HG02852 (cell line): Measurements from ENCODE around the gene DLG1.

Source experiments
- ATAC-seq: cut with Tn5 transposase; IDR thresholded peaks from one replicate; pipeline ENCODE4 v1.9.1; 2021; ENCODE audit warnings: mild to moderate bottlenecking, moderate library complexity; ENCODE audit not compliant: unreplicated experiment

Gene DLG1

DNA sequence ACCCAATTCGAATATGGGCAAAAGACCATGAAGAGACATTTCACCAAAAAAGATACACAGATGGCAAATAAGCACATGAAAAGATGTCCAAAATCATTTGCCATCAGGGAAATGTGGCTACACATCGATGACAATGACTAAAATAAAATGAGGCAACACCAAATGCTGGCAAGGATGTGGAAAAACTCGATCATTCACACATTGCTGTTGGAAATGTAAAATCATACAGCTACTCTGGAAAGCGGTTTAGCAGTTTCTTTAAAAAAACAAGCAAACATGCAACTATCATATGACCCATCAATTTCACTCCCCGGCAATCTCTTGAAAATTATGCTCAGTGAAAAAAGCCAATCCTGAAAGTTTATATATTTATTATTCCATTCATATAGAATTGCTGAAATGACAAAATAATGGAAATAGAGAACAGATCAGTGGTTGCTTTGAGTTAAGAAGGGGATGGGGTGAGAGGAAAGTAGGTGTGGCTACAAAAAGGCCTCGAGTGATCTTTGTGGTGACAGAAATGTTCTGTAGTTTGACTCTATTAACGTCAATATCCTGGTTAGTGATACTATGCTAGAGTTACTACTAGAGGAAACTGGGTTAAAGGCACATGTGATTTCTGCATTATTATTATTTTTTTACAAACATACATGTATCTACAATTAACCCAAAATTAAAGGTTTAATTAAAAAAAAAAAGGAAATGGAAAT, 45.0 kb downstream of the DLG1 start:
- no peak for ATAC-seq

DNA sequence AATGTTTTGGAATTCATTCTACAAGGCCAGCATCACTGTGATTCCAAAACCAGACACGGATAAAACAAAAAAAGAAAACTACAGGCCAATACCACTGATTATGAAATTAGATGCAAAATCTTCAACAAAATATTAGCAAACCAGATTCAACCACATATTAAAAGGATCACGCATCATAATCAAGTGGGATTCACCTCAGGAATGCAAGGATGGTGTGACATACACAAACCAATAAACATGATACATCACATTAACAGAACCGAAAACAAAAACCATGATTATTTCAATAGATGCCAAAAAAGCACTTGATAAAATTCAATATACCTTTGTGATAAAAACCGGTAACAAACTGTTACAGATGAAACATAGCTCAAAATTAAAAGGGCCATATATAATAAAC, 48.9 kb downstream of the DLG1 start:
- no peak for ATAC-seq

DNA sequence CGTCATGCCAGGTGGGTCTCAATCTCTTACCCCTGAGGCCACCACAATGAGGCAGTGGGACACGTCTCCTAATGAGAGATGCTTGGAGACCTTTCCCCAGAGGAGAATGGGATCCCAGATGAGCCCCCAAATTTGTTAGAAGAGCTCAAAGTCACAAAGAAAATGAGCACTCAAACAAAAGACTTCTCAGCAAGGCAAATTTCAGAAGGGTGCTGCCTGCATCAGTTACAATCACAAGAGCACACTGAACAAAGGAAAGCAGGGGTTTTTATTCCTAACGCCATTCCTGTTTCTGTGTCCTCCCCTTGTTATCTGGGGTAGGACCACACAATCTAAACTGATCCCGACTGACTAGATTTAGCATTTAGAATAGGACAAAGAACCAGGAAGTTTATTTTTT, 50.1 kb downstream of the DLG1 start:
- no peak for ATAC-seq

DNA sequence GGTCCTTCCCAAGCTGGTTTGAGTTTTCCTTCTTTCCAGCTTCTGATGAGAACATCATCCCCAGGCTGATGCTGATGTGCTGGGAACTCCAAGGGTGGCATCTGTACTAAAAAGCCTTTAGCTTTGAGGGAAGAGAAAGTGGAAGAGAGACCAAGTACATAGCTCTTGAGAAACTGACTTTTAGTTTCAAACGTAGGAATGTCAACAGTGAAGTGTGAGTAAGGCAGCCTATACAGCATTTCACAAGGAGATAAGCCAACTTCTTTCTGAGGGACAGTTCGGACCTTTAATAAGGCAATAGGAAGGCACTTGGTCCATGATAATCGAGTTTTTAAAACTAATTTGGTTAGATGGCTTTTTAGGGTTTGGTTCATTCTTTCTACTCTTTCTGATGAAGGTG, 53.7 kb downstream of the DLG1 start:
- no peak for ATAC-seq

DNA sequence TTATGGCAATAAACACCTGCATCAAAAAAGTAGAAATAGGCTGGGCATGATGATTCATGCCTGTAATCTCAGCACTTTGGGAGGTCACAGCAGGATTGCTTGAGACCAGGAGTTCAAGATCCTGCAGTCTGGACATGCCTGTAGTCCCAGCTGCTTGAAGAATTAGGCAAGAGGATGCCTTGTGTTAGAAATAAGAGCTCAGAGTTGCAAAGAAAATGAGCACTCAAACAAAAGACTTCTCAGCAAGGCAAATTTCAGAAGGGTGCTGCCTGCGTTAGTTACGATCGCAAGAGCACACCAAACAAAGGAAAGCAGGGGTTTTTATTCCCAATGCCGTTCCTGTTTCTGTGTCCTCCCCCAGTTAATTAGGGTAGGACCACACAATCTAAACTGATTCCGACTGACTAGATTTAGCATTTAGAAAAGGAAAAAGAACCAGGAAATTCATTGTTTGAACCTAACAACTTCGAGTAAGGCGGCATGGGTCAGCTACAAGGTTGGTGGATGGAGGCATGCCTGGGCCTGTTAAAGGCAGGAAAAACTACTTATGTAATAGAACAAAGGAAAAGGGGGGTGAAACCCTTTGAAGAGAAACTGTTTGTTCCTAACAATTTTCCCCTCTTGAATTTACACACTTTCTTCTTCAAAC, 55.5 kb downstream of the DLG1 start:
- no peak for ATAC-seq

DNA sequence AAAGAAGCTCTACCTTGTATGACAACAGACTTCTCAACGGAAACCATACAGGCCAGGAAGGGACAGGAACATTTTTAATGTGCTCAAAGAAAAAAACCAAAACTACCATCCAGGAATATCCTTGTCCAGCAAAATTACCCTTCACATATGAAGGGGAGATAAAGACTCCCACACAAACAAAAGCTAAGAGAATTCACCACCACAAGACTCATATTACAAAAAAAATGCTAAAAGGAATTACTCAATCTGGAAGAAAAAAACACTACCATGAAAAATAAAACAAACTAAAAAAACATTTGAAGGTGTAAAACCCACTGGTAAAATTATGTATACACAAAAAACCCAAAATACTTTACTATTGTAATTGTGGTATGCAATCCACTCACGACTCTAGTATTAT, 57.2 kb downstream of the DLG1 start:
- ATAC-seq: no peak

DNA sequence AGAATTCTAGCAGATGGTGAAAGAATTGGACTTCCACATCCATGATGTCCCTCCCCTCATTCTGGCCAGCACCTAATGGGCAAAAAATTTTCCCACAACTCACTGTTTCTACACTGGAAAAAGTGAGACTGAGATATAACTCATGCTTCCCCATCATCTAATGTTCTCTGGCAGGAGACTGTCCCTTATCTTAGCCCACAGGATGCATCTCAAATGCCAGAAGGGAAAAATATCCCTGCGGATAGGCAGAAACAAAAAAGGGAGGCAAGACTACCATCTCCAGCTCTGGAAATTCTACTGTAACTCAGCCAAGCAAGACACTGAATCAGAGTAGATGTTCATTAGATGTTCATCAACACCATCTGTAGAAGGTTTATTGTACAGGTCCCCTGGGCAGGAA, 58.6 kb downstream of the DLG1 start:
- ATAC-seq: no peak

DNA sequence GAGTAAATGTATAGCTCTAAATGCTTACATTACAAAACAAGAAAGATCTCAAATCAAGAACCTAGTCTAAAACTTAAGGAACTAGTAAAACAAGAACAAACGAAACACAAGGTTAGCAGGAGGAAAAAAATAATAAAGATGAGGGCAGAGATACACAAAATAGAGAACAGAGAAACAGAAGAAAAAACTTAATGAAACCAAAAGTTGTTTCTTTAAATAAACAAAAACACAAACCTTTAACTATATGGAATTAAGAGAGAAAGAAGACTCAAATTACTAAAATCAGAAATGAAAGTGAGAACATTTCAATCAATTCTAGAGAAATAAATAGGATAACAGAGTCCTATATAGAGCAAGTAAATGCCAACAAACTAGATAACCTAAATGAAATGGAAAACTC, 59.6 kb downstream of the DLG1 start:
- ATAC-seq: no peak

DNA sequence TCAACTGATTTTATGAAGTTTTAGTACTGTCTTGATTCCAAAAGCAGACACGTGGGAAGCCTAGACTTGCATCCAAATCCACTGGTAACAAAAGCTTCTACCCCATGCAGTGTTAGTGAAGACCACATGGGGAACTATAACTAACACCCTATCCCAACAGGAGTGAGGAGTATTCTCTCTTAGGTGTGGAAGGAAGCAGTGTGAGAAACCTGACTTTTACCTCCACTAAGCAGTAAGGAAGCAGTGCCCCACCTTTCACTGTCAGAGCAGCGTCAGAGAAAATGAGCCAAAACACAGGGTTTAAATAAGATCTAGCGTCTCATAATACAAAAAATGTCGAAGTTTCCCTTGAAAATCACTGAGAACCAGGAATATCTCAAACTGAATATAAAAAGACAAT, 60.5 kb downstream of the DLG1 start:
- ATAC-seq: no peak

DNA sequence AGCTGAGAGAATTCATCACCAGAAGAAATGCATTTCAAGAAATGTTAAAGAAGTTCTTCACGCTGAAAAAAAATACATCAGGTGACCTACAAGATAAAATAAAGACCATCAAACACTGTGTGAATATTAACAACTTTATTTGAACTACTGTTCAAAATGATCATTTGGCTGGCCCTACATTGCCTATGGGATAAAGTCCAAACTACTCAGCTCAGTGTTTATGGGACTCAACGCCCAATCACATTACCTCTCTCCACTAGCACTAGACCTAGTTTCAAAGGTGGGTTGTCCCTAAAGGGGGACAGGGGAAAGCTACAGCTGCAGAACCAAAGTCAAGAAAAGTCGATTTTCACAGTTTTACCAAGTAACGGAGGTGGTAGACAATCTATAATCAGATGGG, 62.0 kb downstream of the DLG1 start:
- no peak for ATAC-seq

DNA sequence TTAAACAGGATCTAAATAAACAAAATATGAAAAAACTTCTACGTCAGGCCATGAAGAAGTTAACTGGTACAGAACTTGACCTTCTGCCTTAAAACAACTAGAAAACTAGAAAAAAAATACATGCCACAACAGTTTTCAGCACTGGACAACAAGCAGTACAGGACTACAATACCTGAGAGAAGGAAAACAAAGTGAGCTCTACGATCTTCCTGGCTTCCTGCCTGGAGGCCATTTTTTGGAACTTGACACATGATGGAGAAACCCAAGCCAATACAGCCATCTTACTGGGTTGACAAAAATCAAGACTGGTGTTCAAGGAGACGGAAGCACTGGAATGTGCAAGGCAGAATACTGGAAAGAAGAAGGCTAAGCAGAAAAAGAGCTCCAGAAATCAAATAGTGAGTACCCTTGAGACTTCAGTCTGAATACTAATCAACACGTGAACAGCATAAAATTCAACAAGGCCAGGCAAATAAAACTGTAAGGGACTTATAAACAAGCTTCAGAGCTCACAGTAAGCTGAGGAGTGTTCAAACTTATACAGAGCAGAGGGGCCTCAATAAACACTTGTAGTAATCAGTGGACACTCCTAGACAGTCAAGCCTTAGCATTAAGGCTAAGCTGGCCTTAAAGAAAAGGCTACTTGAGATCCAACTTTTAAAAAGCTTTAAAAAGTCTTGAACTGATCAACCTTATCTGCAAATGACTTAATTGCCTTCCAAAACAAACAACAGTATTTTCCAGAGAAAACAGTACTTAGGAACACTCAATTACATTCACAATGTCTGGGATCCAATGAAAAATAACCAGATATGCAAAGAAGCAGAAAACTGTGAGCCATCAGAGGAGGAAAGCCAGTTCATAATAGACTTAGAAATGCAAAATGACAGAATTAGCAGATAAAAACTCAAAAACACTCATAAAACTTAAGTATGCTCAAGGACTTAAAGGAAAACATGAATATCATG, 63.2 kb downstream of the DLG1 start:
- no peak for ATAC-seq

DNA sequence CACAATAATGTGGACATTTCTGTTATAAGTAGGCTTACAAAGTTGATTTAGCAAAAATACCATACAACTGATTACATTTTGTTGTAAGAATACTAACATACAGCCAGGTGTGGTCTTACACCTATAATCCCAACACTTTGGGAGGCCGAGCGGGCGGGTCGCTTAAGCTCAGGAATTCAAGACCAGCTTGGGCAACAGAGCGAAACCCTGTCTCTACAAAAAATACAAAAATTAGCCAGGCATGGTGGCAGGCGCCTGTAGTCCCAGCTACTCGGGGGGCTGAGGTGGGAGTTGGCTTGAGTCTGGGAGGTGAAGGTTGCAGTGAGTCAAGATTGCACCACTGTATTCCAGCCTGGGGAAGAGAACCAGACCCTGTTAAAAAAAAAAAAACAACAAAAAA, 67.1 kb downstream of the DLG1 start:
- ATAC-seq: no peak

DNA sequence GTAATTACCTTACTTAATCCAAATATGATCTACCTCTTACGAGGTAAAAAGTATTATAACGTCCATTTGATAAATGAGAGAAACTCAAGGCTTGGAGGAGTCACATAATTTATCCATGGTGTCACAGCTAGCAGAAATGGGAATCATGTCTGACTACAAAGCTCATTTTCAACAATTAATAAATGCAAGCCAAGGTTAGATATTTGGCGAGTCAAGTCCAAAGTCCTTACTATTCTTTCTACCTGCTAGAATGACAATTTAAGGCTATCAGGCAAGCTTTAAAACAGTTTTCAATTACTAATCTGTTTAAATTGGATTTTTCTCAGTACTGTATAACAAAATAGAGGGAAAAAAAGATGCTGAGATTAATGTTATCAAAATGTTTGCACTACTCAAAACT, 68.6 kb downstream of the DLG1 start:
- no peak for ATAC-seq

DNA sequence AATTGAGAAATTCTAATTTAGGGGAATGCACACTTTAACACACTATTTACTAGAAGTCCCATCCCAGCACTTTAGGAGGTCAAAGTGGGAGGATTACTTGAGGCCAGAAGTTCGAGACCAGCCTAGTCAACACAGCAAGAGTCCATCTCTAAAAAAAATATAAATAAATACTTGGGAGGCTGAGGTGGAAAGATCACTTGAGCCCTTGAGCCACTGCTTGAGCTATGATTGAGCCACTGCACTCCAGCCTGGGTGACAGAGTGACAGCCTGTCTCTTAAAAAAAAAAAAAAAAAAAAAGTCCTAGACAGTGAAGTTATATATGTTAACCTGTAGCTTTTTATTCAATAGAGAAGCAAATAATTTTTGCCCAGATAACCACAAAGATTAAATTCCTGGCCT, 69.2 kb downstream of the DLG1 start:
- no peak for ATAC-seq

DNA sequence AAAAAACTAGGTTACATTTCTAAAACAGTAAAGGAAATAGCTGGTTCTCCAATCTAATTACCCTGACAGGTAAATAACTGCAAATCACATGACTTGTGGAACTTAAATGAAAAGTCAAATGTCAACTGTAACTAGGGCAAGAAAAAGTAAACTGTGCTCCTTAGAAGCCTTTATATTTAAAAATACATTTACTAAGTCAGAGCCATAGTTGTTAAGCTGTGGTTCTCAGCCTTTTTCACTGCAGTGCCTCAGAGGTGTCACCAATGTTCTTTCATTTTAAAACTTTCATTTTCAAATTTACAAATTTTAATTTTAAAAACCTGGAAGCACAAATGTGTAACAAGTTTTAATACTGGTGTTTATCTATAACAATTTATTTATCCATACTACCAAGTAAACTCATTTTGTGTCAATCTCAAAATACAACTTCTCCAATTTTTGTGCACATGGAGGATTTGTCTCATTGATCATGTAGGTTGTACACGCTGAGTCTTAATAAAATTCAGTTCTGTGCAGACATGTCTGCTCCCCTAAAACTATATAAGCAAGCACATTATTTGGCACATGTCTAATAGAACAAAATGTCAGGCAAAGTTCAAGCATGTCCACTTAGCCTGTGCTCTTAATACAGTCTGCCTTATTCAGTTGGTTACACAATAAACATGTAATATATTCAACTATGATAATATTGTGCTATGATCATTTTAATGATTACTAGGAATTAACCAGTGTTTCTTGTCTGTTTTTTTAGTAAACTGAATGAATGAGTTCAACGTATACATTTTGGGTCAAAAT, 70.4 kb downstream of the DLG1 start:
- no peak for ATAC-seq

DNA sequence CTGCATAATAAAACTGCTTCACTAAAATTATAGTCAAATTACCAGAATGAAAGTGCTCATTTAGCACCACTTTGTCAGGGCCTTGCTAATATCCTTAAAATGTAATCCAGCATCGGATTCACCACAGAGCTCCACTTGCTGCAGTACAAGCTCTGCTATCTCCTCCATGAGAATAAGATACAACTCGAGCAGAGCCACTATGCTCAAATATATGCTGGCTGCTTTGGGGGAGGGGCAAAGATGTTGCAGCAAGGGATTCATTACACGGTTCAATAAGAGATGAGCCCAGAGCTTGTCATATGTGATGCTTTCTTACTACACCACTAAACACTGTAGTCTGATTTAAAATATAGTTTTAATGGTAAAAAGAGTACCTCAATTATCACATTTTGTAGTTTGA, 72.2 kb downstream of the DLG1 start:
- no peak for ATAC-seq

DNA sequence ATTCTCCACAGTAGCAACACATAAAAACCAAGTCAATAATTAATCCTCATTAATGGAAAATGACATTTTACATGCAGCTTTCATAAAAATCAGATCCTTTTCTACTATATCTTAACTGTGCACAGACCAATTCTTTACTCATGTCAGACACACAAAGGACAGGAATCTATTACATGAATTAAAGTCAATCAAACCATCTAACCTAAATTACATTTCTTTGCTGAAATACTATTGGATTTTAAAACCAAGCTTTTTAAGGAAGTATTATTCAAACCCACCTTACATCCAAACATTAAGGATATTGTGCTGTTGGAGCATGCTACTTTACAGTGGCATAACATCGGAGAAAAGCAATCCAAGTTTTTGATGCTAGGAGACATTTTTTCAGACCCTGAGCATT, 72.8 kb downstream of the DLG1 start:
- ATAC-seq: no peak

DNA sequence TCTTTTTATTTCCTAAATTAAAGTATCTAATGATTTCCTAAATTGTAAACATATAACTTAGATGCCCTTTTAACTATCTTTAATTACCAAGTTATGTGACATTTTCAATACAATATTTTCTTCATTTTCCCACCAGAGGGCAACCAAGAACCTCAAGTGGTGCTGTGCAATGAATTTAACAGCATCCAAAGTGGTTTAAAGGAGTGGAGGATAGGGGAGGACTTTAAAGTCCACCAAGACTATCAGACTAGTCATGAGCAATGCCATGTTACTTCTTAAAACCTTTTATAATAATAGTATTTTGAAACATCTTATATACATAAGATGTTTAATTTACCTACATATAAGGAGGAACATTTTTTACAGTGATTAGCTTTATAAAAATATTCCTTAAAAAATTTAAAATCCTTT, 74.4 kb downstream of the DLG1 start:
- ATAC-seq: no peak

DNA sequence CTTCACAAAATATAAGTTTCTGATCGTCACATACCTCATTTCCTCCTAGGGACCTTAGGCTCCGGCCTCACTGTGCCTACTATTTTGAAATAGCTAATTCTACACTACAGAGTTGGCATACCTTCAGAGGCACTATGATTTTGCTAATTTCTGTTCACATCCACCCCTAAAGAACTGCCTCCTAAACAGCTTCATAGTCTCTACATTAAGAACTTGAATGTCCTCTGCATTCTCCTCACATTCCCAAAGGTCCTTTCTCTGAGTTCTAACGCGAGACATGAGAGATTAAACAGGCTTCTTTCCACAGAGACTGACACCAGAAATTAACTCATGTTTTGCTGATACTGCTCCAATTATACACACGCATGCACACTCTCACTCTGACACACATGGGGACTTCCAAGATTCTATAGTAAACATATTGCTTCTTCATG, 75.5 kb downstream of the DLG1 start:
- ATAC-seq: no peak

DNA sequence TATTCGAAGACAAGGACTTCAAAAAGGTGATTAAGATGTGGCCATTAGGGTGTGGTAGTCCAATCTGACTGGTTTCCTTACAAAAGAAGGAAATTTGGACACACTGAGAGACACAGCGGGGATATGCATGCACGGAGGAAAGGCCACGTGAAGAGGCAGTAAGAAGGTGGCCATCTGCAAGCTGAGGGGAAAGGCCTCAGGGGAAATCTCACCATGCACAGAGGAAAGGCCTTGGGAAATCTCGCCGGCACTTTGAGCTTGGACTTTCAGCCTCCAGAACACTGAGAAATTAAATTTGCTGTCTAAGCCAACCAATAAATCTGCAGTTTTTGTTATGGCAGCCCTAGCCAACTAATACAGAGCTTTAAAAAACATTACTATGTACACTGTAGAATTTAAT, 78.8 kb downstream of the DLG1 start:
- no peak for ATAC-seq

DNA sequence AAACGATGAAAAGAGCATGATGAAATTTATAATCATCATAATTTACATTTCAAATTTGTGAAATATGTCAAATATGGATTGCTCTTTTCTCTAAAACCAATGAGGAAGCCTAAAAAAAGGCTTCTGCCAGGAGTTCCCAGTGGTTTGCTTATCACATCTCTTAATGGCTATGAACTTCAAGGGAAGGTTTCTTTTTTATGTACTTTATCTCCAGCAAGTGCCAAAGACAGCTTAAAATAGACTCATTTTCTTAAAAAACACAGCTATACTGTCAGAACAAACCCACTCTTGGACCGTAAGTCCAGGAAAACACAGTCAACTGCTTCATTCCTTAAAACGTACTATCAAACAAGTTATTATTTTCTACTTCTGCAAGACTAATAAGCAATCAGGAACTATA, 80.2 kb downstream of the DLG1 start:
- no peak for ATAC-seq
